Fibroblast of pulmonary artery (primary cell): ENCODE measurements around the gene LRAT.
A peak's percentile ranks its signal among the peaks of the same experiment; 100 is the strongest.

ENCODE experiments used
- DNase-seq: peaks from one replicate; pipeline ENCODE4 v3.0.0-alpha.2; 2010; ENCODE audit warnings: low read depth
- H3K4me3 ChIP-seq: replicated peaks from 2 replicates; pipeline ENCODE4 v1.5.1; 2011; ENCODE audit warnings: low read depth, mild to moderate bottlenecking, control low read depth, low read length, moderate library complexity
- TF ChIP-seq, protein P1 (sequence below): IDR thresholded peaks from 2 replicates; pipeline ENCODE4 v1.5.1; 2011; ENCODE audit warnings: mild to moderate bottlenecking, control low read depth, low read length, inconsistent platforms; ENCODE audit errors: missing control alignments

LRAT gene

DNA sequence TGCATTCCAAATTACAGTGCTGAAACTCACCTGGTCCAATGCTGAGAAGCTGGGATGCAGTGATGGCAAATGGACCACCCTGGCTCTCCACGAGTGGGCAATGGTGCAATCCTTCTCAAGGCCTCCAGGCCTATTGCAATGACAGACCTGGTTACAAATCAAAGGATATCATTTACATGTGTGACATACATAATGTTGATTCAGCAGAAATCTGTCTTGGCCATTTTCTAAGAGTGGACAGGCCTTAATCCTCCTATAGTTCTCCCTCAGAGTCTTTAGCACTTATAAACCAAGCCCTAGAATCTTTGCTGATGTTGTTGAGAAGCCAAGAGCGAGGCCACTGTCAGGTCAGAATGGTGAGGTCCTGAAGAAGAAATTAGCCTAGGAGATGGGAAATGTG is 17.1 kb downstream of the LRAT start:
- TF ChIP-seq, protein P1, sequence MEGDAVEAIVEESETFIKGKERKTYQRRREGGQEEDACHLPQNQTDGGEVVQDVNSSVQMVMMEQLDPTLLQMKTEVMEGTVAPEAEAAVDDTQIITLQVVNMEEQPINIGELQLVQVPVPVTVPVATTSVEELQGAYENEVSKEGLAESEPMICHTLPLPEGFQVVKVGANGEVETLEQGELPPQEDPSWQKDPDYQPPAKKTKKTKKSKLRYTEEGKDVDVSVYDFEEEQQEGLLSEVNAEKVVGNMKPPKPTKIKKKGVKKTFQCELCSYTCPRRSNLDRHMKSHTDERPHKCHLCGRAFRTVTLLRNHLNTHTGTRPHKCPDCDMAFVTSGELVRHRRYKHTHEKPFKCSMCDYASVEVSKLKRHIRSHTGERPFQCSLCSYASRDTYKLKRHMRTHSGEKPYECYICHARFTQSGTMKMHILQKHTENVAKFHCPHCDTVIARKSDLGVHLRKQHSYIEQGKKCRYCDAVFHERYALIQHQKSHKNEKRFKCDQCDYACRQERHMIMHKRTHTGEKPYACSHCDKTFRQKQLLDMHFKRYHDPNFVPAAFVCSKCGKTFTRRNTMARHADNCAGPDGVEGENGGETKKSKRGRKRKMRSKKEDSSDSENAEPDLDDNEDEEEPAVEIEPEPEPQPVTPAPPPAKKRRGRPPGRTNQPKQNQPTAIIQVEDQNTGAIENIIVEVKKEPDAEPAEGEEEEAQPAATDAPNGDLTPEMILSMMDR = no peak
- H3K4me3 ChIP-seq = no peak overlapping the region
- no peak for DNase-seq

DNA sequence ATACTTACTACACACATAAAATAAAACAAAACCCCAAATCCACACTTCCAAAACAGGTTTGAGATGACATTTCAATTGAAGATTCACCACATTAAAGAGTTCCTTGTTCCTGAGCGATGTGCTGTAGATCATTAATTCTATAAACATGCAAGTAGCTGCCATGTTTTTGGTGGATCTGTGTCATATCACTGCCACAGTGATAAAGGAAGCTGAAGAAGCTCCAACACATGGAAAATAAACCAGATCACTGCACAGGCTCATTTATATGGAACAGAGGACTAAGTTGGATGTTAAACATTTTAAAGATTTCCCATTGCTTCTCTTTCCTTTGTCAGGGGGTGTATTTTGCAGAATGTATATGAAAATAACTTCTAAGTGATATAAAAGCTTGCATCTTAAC is 34.5 kb downstream of the LRAT start:
- no peak overlapping the region for H3K4me3 ChIP-seq
- TF ChIP-seq, protein P1 = no peak
- no peak for DNase-seq

DNA sequence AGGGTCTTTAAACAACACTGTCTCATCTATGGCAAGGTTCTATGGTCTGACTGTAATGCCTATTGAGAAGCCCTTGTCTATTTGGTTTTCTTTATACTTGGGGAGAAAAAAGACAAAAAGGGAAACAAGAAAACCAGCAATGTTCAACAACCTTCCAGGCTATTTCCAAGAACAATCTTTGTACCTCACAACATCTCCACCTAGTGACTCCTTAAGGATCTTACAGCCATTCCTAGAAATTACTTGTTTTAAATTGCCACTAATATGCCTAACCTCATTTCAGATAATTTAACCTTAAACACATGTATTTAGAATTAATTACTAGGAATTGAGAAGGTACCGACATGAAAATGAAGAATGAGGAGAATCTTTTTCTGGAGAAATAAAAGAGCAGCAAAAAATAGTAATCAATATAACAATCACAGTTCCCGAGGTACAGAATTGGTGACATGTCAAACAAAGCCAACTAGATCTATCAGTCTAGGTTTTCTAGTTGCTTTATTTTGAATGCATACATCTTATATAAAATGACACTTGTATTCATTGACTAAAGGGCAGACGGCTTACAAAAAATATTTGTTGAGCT is 35.7 kb downstream of the LRAT start:
- H3K4me3 ChIP-seq = no peak overlapping the region
- peak; percentile 71 for DNase-seq
- TF ChIP-seq, protein P1 = peak; percentile 73

DNA sequence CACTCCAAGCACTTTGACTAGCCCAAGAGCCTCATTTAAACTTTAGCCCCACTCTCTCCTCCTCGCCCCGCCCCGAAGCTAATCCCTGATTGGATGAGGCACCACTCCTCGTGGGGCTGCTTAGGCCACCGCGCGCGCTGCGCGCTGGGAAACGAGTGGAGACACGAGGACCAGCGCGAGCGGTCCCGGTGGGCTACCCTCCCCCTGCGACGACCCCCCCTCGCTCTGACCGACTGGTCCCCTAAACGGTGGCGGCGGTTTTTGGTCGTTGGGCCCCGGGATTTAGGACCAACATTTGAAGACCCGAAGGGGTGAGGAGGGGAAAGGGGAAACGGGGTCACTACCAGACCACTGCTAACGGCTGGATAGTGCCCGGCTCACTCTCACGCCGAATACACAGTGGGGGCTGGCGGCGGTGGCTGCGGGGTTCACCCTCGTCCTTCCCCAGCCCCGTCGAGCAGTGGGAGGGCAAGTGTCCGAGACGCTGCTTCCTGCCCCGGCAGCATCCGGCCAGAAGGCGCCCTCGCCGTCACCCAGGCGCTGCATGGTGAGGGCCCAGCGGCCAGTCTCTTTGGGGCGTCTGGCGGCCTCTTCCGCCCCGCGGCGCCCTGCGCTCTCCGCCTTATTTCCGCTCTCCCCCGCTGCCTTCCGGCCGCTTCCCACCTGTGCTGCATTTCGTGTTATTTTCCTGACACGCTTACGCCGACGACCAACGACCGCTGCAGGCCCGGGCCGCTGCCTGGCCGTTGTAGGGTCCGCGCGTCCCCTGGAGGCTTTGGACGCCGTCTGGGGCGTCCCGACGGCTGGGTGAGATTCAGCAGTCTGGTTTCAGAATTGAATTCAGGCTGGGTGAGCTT is 37.6 kb downstream of the LRAT start, which contains the start of gene RBM46:
TSS of gene RBM46 (plus strand) at position 147 of the 857 bp plus-strand sequence. CDS start 15,481 bp downstream, outside the sequence.
- no peak for DNase-seq
- H3K4me3 ChIP-seq = no peak within 1 kb of the TSS
- TF ChIP-seq, protein P1 = no peak

DNA sequence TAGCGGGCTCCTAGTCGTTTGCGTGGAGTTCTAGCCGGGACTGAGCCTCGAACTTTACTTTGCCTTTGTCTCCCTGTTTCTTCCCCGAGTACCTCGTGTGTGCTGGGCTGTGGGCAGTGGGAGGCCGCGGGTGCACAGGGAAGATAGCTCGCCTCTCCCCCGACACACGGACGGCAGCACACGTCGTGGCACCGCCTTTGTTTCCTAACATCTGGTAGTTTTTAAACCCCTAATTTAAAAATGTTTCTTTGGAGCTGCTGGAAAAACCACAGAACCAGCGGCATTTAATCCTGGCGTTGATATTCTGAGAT is 38.1 kb downstream of the LRAT start:
- TF ChIP-seq, protein P1 = no peak
- DNase-seq = no peak
- H3K4me3 ChIP-seq = no peak overlapping the region
